Measurements from ENCODE around the gene GLI3. TPM values are rescaled to one million over a fixed set of nuclear protein-coding genes. Genes with fewer than 3 reads are reported as not detected.

GLI3 gene
- total RNA-seq, 2 donors from 2014 or later = 3.4 to 6.6 TPM

GRCh38 chr7:42244828-42245227 lies 7.8 kb upstream of the GLI3 start:
- no peak for TF ChIP-seq CTCF (IDR thresholded peaks at IDR 0.05)
- no peaks in the 10 kb centered on the region for H3K9me3 ChIP-seq
- H3K4me3 ChIP-seq = no peak overlapping the region
- no peak for DNase-seq (ENCODE audit: low spot score)
- H3K27ac ChIP-seq = peak overlapping the region in 1 of 2 donors; percentile 31
- no peaks in the 10 kb centered on the region for H3K27me3 ChIP-seq (replicated peaks; ENCODE audit: insufficient read depth)
- H3K36me3 ChIP-seq = no peaks in the 10 kb centered on the region
- peak; percentile 79 for ATAC-seq (ENCODE audit: insufficient number of reproducible peaks, low FRiP score, low read depth)
- peaks cover 9 to 13% of the 10 kb centered on the region in 2 donors for H3K4me1 ChIP-seq (ENCODE audit: control insufficient read depth in 1 of 2, low read depth in 2 of 2)

- Histone ChIP-seq H3K27ac (no peak overlapping the region), H3K27me3 (replicated peaks; ENCODE audit: insufficient read depth) (no peaks in the 10 kb centered on the region), H3K4me1 (ENCODE audit: control insufficient read depth in 1 of 2, low read depth in 2 of 2) (peaks cover 13 to 20% of the 10 kb centered on the region in 2 donors), H3K4me3 (no peak overlapping the region), H3K36me3 (no peaks in the 10 kb centered on the region), H3K9me3 (no peaks in the 10 kb centered on the region)
- ATAC-seq (ENCODE audit: insufficient number of reproducible peaks, low FRiP score, low read depth) (no peak), DNase-seq (ENCODE audit: low spot score) (no peak)
- no peak for TF ChIP-seq CTCF (IDR thresholded peaks at IDR 0.05)
Observed at GRCh38 chr7:42242381-42242780, 5.4 kb upstream of the GLI3 start.

GRCh38 chr7:42241424-42241823 lies 4.4 kb upstream of the GLI3 start:
- Histone ChIP-seq H3K27me3 (replicated peaks; ENCODE audit: insufficient read depth) (no peaks in the 10 kb centered on the region), H3K4me3 (no peak overlapping the region), H3K4me1 (ENCODE audit: control insufficient read depth in 1 of 2, low read depth in 2 of 2) (peaks cover 13 to 20% of the 10 kb centered on the region in 2 donors), H3K27ac (no peak overlapping the region), H3K9me3 (no peaks in the 10 kb centered on the region), H3K36me3 (no peaks in the 10 kb centered on the region)
- DNase-seq (ENCODE audit: low spot score) (no peak), ATAC-seq (ENCODE audit: insufficient number of reproducible peaks, low FRiP score, low read depth) (no peak)
- no peak for TF ChIP-seq CTCF (IDR thresholded peaks at IDR 0.05)

GRCh38 chr7:42240416-42240815 lies 3.4 kb upstream of the GLI3 start:
- DNase-seq (ENCODE audit: low spot score) = no peak
- no peak for TF ChIP-seq CTCF (IDR thresholded peaks at IDR 0.05)
- Histone ChIP-seq H3K27ac (no peak overlapping the region), H3K27me3 (replicated peaks; ENCODE audit: insufficient read depth) (no peaks in the 10 kb centered on the region), H3K36me3 (no peaks in the 10 kb centered on the region), H3K9me3 (no peaks in the 10 kb centered on the region), H3K4me1 (ENCODE audit: control insufficient read depth in 1 of 2, low read depth in 2 of 2) (peaks cover 18 to 25% of the 10 kb centered on the region in 2 donors), H3K4me3 (no peak overlapping the region)
- no peak for ATAC-seq (ENCODE audit: insufficient number of reproducible peaks, low FRiP score, low read depth)

GRCh38 chr7:42238709-42239366 lies 1.8 kb upstream of the GLI3 start:
- no peak for ATAC-seq (ENCODE audit: insufficient number of reproducible peaks, low FRiP score, low read depth)
- no peaks in the 10 kb centered on the region for H3K9me3 ChIP-seq
- no peak for DNase-seq (ENCODE audit: low spot score)
- H3K4me1 ChIP-seq (ENCODE audit: control insufficient read depth in 1 of 2, low read depth in 2 of 2) = peaks cover 11 to 15% of the 10 kb centered on the region in 2 donors
- no peaks in the 10 kb centered on the region for H3K27me3 ChIP-seq (replicated peaks; ENCODE audit: insufficient read depth)
- H3K4me3 ChIP-seq = peak overlapping the region; percentile 93
- peak overlapping the region; percentile 78 to 85 for H3K27ac ChIP-seq
- TF ChIP-seq CTCF (IDR thresholded peaks at IDR 0.05) = no peak
- no peaks in the 10 kb centered on the region for H3K36me3 ChIP-seq

All from thoracic aorta (tissue), 2 donors.